CMK (cell line): ENCODE measurements around the gene EPS8L2.
"Not testable (repeated sequence)": the region's sequence is repeated elsewhere in the genome, so short reads cannot be mapped to it uniquely, and the experiment has no call there.

Source experiments
- DNase-seq: peaks from one replicate; pipeline ENCODE4 v3.0.0-alpha.2; 2010; ENCODE audit warnings: low read depth

Gene EPS8L2

DNA sequence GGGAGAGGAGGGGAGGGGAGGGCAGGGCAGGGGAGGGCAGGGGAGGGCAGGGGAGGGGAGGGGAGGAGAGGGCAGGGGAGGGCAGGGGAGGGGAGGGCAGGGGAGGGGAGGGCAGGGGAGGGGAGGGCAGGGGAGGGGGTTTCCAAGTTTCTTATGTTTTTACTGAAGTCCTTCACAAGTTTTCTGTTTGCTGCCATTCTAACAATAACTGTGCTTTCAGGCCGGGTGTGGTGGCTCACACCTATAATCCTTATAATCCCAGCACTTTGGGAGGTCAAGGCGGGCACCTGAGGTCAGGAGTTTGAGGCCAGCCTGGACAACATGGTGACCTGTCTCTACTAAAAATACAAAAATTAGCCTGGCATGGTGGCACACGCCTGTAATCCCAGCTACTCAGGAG lies 15.8 kb upstream of the EPS8L2 start:
- not testable (repeated sequence) for DNase-seq

GRCh38 chr11:690738-691633 lies 15.0 kb upstream of the EPS8L2 start:
- DNase-seq = no peak

GRCh38 chr11:691710-692590 lies 14.1 kb upstream of the EPS8L2 start:
- DNase-seq = no peak

DNA sequence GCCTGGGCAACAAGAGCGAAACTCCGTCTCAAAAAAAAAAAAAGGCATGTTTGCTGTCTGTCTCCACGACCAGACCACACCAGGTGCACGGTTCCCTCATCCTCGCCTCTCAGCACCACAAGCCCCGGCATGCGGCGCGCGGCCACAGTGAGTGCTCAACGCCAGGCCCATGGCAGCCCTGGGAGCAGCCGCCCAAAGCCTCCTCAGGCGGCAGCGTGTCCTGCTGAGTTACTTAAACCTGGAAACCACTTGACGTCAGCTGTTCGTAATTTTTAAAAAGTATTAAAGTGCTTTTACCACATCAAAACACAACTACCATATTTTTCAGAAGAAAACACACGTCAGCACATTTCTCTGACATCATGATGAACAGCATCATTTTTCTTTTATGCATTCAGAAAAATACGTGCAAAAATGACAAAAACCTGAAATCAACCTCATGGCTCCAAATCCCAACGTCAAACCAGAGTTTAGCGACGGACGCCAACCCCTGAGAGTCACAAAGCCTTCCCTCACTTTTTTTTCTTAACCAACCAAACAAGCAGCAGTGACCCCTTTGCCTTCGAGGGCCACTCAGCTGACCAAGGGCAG lies 13.1 kb upstream of the EPS8L2 start:
- DNase-seq = no peak

DNA sequence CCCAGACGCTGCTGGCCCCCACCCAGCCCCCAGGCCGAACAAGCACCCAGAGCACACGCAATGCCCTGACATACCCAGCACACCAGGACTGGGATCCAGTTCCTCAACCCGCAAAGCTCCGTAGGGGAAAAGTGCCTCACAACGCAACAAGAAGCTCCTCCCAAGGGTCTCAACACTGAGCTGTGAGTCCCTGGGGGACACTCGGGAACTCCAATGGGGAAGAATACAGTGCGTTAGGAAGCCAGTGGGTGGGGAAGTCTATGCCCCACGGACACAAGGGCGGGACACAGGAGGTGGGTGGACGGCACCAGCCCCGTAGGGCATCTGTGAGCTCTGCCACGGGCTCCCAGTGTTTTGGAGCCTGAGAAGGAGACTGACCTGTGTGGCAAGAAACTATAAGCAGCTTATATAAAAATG lies 12.6 kb upstream of the EPS8L2 start:
- DNase-seq = no peak

GRCh38 chr11:693887-694562 lies 12.0 kb upstream of the EPS8L2 start:
- no peak for DNase-seq

- DNase-seq = peak; percentile 54
Observed at GRCh38 chr11:694563-695287, 11.3 kb upstream of the EPS8L2 start, which contains the start of gene DEAF1. Gene DEAF1 (minus strand): TSS chr11:695222. CDS start chr11:695047, 175 bp downstream.

DNA sequence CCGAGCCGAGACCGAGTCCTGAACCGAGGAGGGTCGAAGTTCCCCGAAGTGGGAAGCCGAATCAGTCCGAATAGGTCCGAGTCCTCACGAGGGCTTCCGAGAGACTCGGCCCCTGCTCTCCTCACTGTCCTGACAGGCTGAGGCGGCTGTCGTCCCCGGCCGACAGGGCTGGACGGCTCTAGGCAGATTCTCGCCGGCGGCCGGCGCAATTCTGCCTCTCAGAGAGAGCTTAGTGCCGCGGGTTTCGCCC lies 10.8 kb upstream of the EPS8L2 start:
- no peak for DNase-seq

- DNase-seq = peak; percentile 65
Observed at GRCh38 chr11:695538-696248, 10.3 kb upstream of the EPS8L2 start, which contains the start of gene TMEM80. Gene TMEM80 (plus strand): TSS chr11:695816. CDS start chr11:695828, 12 bp downstream.

GRCh38 chr11:696955-697491 lies 9.0 kb upstream of the EPS8L2 start:
- no peak for DNase-seq

GRCh38 chr11:697811-698311 lies 8.2 kb upstream of the EPS8L2 start:
- DNase-seq = no peak

DNA sequence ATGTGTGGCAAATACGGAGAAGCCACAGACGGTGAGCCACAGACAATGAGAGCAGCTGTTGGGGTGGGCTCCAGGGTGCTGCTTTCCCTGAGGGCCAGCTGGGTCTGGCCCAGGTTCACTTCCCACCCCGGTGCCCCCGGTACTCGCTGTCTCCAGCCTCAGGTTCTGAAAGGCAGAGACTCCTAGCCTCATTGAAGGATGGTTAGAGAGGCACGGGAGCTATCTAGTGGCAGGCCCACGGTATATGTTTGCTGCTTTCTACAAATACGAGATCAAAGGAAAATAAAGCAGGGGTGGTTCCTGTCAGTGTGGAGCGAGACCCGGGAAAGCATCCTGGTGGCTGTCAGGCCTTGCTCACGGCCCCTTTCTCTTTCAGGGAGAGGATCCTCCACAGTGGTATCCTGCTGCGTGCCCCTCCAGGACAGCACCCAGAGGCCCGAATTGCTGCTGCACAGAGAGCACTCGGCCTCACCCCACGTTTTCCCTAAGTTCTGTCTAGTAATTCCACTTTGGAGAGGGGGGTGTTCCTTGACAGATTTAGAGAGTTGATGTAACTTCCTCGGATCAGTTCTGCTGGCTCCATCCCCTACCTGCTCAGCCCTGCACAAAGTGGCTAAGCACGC lies 7.4 kb upstream of the EPS8L2 start:
- DNase-seq = no peak

GRCh38 chr11:699116-699508 lies 6.9 kb upstream of the EPS8L2 start:
- DNase-seq = no peak

DNA sequence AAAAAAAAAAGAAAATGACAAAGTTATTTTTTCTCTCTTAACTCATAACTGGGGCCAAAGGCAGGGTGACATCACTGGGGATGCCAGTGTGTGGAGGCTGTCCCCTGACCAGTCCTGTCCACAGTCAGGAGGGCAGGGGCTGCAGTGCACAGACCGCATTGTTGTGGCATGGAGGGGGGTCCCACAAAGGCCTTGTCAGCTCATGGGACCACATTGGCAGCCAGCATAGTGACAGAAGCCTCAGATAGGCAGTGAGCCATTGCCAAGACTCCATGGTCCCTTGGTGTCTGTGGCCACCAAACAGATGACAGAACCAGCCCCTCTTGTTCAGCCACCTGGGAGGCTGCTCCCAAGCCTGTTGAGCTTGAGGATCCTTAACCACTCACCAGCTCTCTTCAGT lies 6.3 kb upstream of the EPS8L2 start:
- no peak for DNase-seq

- DNase-seq = no peak
Observed at GRCh38 chr11:701741-702461, 4.1 kb upstream of the EPS8L2 start.

DNA sequence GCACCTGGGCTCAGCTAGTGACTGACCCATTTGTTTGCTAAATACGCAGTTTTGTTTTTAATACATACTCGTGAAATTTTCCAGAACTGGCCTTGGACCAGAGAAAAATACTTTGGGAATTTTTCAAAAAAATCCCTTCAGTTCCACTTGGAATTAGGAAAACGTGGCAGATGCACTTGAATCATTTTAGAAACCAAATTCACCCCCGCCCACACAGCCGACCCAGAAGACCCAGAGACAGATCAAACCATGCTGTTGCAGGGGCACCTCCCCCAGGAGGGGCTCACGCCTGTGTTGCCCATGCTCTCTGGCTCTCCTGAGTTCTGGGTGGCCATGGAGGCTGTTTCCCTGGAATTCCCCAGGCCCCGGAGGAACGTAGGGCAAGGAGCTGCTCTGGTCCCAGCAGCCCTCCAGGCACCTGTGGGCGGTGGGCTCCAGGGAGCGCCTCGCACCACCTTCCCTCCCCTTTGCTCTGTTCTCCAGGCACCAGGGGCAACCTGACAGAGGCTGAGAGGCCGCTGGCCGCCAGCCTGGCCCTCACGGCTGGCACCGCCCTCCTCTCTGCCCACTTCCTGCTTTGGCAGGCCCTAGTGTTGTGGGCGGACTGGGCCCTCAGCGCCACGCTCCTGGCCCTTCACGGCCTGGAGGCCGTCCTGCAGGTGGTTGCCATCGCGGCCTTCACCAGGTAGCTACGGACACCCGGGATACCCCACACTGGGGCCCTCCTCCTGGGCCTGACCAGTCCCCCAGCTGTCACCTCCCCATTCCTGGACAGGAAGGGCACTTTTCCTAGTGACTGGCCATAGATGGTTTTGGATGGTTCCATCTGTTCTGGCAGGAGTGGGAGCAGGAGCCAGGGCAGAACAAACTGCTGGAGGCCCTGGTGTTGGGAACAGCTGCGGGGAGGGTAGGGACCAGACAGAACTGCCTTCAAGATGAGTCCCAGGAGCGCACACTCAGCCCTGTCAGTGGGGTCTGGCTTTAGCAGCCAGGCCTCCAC lies 3.3 kb upstream of the EPS8L2 start:
- DNase-seq = no peak

DNA sequence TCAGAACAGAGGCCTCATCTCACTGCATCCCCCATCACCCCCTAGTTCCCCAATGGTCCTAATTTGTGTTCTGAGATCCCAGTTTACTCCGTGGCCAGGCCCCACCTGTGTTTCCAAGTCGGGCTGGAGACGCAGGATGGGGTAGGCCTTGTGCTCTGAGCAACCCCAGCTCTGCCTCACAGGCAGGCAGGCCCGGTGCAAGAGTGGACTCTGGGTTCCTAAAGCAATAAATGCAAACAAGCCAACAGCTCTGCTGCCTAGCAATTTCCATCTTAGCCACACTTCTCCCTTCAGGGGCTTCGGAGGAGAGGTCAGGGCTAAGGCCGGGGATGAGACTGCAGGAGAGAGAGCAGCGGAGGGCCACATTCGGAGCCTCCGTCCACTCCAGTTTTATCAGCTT lies 2.5 kb upstream of the EPS8L2 start:
- DNase-seq = no peak

DNA sequence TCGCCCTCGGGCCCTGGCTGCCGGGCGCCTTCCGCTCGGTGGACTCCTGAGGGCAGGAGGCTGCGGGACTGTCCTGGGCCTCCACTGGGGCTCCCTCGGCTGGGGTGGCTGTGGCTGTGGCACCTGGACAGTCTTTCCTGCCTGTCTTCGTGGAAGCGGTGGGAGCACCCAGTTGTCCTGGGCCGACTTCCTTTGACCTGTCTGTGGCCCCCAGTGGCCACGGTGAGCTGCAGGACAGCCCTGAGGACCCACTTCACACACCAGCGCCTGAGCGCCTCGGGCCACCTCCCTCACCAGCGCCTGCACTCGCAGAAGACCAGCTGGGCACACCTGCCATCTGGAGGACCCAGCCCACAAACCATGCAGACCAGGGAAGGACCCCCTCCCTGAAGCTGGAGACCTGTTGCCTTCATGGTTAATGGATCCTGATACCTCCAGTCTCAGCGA lies 1.8 kb upstream of the EPS8L2 start:
- DNase-seq = no peak
